Medulla oblongata (tissue), 1 donor: Measurements from ENCODE around the gene ZBTB37.
"Not testable (repeated sequence)": the region's sequence is repeated elsewhere in the genome, so short reads cannot be mapped to it uniquely, and the experiment has no call there.

Source experiments
- DNase-seq: peaks from one replicate; pipeline ENCODE4 v3.0.0-alpha.2; 2015; ENCODE audit errors: extremely low spot score

ZBTB37 gene, protein sequence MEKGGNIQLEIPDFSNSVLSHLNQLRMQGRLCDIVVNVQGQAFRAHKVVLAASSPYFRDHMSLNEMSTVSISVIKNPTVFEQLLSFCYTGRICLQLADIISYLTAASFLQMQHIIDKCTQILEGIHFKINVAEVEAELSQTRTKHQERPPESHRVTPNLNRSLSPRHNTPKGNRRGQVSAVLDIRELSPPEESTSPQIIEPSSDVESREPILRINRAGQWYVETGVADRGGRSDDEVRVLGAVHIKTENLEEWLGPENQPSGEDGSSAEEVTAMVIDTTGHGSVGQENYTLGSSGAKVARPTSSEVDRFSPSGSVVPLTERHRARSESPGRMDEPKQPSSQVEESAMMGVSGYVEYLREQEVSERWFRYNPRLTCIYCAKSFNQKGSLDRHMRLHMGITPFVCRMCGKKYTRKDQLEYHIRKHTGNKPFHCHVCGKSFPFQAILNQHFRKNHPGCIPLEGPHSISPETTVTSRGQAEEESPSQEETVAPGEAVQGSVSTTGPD

DNA sequence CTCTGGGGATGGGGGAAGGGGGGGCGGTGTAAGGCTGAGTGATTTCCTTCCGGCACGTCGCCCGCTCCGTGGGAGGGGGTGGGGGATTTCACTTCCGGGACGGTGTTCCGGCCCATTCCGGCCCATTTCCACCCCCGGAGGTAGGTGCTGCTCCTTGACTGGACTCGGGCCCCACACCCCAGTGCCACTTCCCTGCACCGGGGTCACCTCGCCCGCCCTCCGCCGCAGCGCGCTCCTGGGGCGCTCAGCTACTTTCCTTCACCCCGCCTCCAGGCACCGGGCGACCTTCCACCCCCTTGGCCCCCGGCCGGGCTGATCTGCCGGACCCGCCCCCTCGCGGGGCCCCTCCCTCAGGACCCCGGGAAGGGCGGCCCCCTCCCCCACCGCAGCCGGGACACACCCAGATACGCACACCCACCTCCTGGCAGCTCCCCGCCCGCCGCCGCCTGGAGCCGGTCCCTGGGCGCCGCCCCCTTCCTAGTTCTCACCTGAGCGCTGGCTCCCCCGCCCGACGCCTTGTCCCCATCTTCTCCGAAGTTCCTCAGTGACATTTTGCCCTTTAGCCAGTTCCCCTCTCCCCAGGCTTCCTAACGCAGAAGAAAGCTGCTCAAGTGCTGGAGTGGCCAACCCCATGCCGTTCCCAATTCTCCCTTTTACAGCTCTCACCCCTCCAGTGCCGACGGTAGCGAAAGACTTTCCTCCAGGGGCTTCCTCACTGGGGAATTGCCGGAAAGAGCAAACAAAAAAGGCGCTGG is at the start of gene ZBTB37:
TSS of gene ZBTB37 (plus strand) at position 115 of the 755 bp plus-strand sequence. CDS start 1,846 bp downstream, outside the sequence.
- DNase-seq = no peak

- no peak for DNase-seq
Observed at GRCh38 chr1:173818459-173818858, 49.7 kb upstream of the ZBTB37 start.

DNA sequence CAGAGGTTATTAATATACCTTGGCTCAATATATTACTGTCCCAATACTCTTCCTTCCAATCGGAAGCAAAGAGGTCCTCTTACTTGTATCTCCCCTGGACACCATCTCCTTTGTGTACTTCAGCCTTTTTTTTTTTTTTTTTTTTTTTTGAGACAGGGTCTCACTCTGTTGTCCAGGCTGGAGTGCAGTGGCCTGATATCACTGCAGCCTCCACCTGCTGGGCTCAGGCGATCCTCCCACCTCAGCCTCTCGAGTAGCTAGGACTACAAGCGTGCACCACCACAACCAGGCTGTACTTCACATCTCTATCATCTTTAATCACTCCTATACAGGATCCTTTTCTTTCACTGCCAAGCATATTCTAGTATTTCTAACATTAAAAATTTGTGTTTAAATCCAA is 46.5 kb upstream of the ZBTB37 start:
- no peak for DNase-seq

DNA sequence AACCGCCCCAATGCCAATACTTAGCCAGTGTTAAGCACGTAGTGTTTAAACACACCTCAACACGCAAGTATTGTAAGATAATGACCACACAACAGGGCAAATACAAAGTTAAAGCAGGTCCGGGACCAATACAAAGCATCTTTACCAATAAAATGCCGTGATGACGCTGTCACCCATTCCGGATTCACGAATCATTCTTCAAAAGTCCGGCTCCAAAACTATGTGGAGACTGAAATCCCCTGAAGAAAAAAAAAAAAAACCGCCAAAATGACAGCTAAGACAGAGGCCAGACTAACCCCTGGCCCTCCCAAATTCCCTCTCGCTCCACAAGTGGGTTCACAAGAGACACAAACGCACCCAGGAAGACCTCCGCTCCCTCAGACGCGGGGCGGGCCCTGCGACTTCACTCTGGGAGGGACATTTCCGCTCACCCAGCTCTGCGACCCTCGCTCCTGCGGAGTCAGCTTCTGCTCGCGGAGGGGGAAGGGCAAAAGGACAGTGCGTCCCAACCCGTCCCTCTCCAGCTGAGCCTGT is 44.3 kb upstream of the ZBTB37 start:
- DNase-seq = no peak

DNA sequence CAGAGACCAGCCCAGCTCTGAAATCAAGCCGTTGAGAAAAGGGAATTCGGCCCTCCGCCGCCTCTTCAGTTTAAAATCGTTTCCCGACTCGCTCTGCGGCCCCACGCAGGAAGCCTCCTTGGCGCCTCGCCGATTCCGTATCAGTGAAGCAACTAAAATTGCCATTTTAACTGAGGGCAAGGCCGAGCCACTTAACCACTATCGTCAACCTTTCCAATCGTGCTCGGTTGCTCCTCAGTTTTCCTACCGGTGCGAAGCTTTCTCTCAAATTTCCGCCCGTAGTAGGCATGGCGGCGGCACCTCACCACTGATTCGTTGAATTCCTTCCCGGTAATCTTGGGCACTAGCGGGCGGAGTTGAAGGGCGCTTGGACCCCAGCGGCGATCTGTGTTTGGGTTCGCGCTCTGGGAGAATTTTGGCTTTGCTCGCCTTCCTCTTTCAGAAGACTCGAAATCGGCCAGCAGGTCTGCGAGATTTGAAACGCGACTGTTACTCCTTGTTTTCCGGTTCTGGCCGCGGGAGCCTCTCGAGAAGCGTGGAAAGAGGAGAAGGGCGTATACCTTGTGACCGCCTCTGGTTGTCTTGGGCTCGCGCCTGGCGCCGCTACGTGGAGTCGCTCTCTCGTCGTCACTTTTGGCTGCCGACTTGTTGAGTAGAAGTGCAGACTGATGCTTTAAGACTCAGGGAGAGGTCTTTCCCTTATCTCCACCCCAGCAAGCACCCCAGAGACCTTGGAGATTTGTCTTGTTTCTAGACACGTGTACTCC is 43.7 kb upstream of the ZBTB37 start, which contains the start of the genes CENPL and DARS2:
TSS of gene CENPL (minus strand) at position 569 of the 767 bp plus-strand sequence. CDS start 13,584 bp downstream, outside the sequence.
TSS of gene DARS2 (plus strand) at position 359 of the 767 bp plus-strand sequence. CDS start 557 bp downstream, outside the sequence.
- peak; percentile 99 for DNase-seq

- DNase-seq = no peak
Observed at GRCh38 chr1:173827611-173828010, 40.6 kb upstream of the ZBTB37 start.

DNA sequence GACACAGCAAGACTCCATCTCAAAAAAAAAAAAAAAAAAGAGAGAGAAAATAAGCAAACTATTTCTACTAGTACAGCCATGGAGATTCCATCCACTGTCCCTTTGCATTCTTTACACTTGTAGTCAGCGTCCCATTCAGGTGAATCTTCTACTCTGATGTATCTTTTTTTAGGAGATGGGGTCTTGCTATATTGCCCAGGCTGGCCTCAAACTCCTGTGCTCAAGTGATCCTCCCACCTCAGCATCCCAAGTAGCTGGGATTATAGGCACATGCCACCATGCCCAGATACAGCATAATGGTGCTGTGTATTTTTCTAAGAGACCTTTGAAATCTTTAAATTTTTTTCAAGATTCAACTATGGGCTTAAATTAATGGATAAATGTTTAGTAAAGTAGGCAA is 35.4 kb upstream of the ZBTB37 start:
- no peak for DNase-seq

GRCh38 chr1:173852105-173852504 is 16.1 kb upstream of the ZBTB37 start:
- DNase-seq = no peak

- no peak for DNase-seq
Observed at GRCh38 chr1:173853074-173853473, 15.1 kb upstream of the ZBTB37 start.

- no peak for DNase-seq
Observed at GRCh38 chr1:173856014-173856413, 12.2 kb upstream of the ZBTB37 start.

- DNase-seq = no peak
Observed at GRCh38 chr1:173856903-173857302, 11.3 kb upstream of the ZBTB37 start.

- DNase-seq = no peak
Observed at GRCh38 chr1:173857363-173857917, 10.7 kb upstream of the ZBTB37 start.

DNA sequence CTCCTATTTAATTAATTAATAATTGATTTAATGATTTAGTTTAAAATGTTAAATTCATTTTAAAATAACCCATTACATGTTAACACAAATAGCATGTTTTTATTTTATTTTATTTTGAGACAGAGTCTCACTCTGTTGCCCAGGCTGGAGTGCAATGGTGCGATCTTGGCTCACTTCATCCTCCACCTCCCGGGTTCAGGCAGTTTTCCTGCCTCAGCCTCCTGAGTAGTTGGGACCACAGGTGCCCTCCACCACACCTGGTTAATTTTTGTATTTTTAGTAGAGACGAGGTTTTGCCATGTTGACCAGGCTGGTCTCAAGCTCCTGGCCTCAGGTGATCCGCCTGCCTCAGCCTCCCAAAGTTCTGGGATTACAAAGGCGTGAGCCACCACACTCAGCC is 8.6 kb upstream of the ZBTB37 start:
- not testable (repeated sequence) for DNase-seq

GRCh38 chr1:173860065-173860464 is 8.1 kb upstream of the ZBTB37 start:
- DNase-seq = no peak

DNA sequence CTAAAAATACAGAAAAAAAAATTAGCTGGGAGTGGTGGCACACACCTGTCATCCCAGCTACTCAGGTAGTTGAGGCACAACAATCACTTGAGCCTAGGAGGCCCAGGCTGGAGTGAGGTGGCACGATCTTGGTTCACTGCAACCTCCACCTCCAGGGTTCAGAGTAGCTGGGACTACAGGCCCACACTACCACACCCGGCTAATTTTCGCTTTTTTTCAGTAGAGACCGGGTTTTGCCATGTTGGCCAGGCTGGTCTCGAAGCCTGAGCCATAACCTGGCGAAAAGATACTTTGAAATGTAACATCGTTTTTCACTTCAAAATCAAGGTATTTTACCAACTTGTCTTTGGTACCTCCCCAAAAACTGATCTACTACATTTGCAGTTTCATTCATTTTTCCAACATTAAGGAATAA is 6.4 kb upstream of the ZBTB37 start:
- DNase-seq = no peak

DNA sequence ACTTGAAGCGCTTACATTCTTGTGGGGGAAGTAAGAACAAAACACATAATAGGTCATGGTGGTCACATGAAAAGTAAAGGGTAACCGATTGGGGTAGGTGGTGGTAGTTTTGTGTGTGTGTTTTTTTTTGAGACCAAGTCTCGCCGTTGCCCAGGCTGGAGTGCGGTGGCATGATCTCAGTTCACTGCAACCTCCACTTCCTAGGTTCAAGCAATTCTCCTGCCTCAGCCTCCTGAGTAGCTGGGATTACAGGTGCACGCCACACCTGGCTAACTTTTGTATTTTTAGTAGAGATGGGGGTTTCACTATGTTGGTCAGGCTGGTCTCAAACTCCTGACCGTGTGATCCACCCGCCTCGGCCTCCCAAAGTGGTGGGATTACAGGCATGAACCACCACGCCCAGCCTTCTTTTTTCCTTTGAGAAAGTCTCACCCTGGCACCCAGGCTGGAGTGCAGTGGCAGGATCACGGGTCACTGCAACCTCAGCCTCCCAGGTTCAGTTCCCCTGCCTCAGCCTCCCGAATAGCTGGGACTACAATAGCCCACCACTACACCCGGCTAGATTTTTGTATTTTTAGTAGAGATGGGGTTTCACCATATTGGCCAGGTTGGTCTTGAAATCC is 5.9 kb upstream of the ZBTB37 start:
- not testable (repeated sequence) for DNase-seq

GRCh38 chr1:173862769-173863223 is 5.4 kb upstream of the ZBTB37 start:
- no peak for DNase-seq

- no peak for DNase-seq
Observed at GRCh38 chr1:173863224-173864161, 4.7 kb upstream of the ZBTB37 start.

- no peak for DNase-seq
Observed at GRCh38 chr1:173864179-173864867, 3.9 kb upstream of the ZBTB37 start.
